ENCODE data around the gene ANKS1B. TPM values are rescaled to one million over a fixed set of nuclear protein-coding genes. Genes with fewer than 3 reads are reported as not detected.
"Not testable (repeated sequence)": the region's sequence is repeated elsewhere in the genome, so short reads cannot be mapped to it uniquely, and the experiment has no call there.

The ANKS1B gene
- total RNA-seq, 1 donor from 2014 or later, result 0.46 TPM

- no peak for TF ChIP-seq CTCF (conservative IDR thresholded peaks at IDR 0.05; ENCODE audit: low read depth, low read length)
- H3K4me3 ChIP-seq (ENCODE audit: low read depth, low read length), result no peak overlapping the region
- DNase-seq (ENCODE audit: low read depth), result no peak
These were observed 340.1 kb downstream of the ANKS1B start for GRCh38 chr12:99644629-99645028.

- no peak for TF ChIP-seq CTCF (conservative IDR thresholded peaks at IDR 0.05; ENCODE audit: low read depth, low read length)
- no peak for DNase-seq (ENCODE audit: low read depth)
These were observed 357.3 kb downstream of the ANKS1B start for GRCh38 chr12:99627459-99627858.

GRCh38 chr12:99624591-99624990 is 360.1 kb downstream of the ANKS1B start:
- not testable (repeated sequence) for H3K4me3 ChIP-seq (ENCODE audit: low read depth, low read length); DNase-seq (ENCODE audit: low read depth)

More at GRCh38 chr12:99627459-99627858, 357.3 kb downstream of the ANKS1B start:
- no peak overlapping the region for H3K4me3 ChIP-seq (ENCODE audit: low read depth, low read length)

GRCh38 chr12:99620159-99620479 is 364.6 kb downstream of the ANKS1B start:
- DNase-seq (ENCODE audit: low read depth), result no peak
- H3K4me3 ChIP-seq (ENCODE audit: low read depth, low read length), result no peak overlapping the region
- TF ChIP-seq CTCF (conservative IDR thresholded peaks at IDR 0.05; ENCODE audit: low read depth, low read length), result no peak

GRCh38 chr12:99619389-99620158 is 365.2 kb downstream of the ANKS1B start:
- DNase-seq (ENCODE audit: low read depth), result no peak
- no peak overlapping the region for H3K4me3 ChIP-seq (ENCODE audit: low read depth, low read length)
- peak; percentile 93 for TF ChIP-seq CTCF (conservative IDR thresholded peaks at IDR 0.05; ENCODE audit: low read depth, low read length)

- no peak for TF ChIP-seq CTCF (conservative IDR thresholded peaks at IDR 0.05; ENCODE audit: low read depth, low read length)
These were observed 366.1 kb downstream of the ANKS1B start for GRCh38 chr12:99618657-99619056.

GRCh38 chr12:99611599-99611998 is 373.1 kb downstream of the ANKS1B start:
- H3K4me3 ChIP-seq (ENCODE audit: low read depth, low read length), result no peak overlapping the region
- no peak for TF ChIP-seq CTCF (conservative IDR thresholded peaks at IDR 0.05; ENCODE audit: low read depth, low read length)
- DNase-seq (ENCODE audit: low read depth), result no peak

More at GRCh38 chr12:99618657-99619056, 366.1 kb downstream of the ANKS1B start:
- no peak overlapping the region for H3K4me3 ChIP-seq (ENCODE audit: low read depth, low read length)
- no peak for DNase-seq (ENCODE audit: low read depth)
